ENCODE measurements around the gene UTY.

- TF ChIP-seq CTCF (IDR thresholded peaks at IDR 0.05) (no peak), POLR2A (IDR thresholded peaks at IDR 0.05) (no peak)
These were observed 8.9 kb upstream of the UTY start for GRCh38 chrY:13488738-13489137.
